G401 (cell line): ENCODE measurements around the gene NR2C2AP. TPM values are rescaled to one million over a fixed set of nuclear protein-coding genes. Genes with fewer than 3 reads are reported as not detected.
A peak's percentile ranks its signal among the peaks of the same experiment; 100 is the strongest.
"Not testable (repeated sequence)": the region's sequence is repeated elsewhere in the genome, so short reads cannot be mapped to it uniquely, and the experiment has no call there.

Experiments
- DNase-seq: peaks from one replicate; pipeline ENCODE4 v3.0.0-alpha.2; 2015; ENCODE audit warnings: low spot score
- in situ Hi-C: cut with HindIII; loops from 2 replicates; pipeline ENCODE4 v1.10.0; 2016; ENCODE audit warnings: low sequenced_read_pairs, mixed read lengths
- total RNA-seq: library from RNA; depleted of rRNA; stranded (reverse); fragments of >200 nt; shearing (Covaris generic); gene quantifications from 2 replicates; pipeline ENCODE4 v1.2.3, GENCODE V29; 2014

NR2C2AP gene
- total RNA-seq, 1 experiment from 2014 or later: 22.2 TPM

- in situ Hi-C loops: loop anchor here (10.0 kb wide), 1 partner anchor 63 kb away; no protein-coding TSS in a partner anchor
Observed at GRCh38 chr19:19192078-19192882, 10.9 kb downstream of the NR2C2AP start, which contains the start of the genes BORCS8 and RFXANK. Gene BORCS8, minus strand, starts transcription at chr19:19192152. Its CDS starts 35 bp downstream, at chr19:19192117. Gene RFXANK, plus strand, starts transcription at chr19:19192258. Its CDS starts 1,689 bp downstream, at chr19:19193947.

GRCh38 chr19:19191768-19192077 is 11.5 kb downstream of the NR2C2AP start:
- in situ Hi-C loops: loop anchor here (10.0 kb wide), 1 partner anchor 63 kb away; no protein-coding TSS in a partner anchor
- DNase-seq: no peak

More at GRCh38 chr19:19192078-19192882, 10.9 kb downstream of the NR2C2AP start, which contains the start of the genes BORCS8 and RFXANK:
- peak; percentile 100 for DNase-seq

DNA sequence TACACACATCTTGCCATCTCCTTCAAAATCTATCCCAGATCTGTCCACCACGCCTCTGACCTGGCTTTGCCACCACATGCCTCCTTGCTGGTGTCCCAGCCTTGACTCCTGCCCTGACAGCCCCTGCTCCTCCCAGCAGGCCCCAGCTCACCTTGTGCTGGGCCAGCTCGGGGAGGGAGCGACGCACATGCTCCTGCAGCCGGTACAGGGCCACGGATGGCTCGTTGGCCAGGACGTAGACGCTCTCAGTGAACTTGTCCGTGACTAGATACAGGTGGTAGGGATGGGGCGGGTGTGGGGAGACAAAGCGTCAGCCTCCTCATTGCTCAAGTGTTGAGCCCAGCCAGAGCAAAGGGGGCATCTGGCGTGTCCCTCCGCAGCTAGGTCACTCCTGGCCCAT is 16.5 kb downstream of the NR2C2AP start:
- in situ Hi-C loops: no loop called here
- DNase-seq: no peak

DNA sequence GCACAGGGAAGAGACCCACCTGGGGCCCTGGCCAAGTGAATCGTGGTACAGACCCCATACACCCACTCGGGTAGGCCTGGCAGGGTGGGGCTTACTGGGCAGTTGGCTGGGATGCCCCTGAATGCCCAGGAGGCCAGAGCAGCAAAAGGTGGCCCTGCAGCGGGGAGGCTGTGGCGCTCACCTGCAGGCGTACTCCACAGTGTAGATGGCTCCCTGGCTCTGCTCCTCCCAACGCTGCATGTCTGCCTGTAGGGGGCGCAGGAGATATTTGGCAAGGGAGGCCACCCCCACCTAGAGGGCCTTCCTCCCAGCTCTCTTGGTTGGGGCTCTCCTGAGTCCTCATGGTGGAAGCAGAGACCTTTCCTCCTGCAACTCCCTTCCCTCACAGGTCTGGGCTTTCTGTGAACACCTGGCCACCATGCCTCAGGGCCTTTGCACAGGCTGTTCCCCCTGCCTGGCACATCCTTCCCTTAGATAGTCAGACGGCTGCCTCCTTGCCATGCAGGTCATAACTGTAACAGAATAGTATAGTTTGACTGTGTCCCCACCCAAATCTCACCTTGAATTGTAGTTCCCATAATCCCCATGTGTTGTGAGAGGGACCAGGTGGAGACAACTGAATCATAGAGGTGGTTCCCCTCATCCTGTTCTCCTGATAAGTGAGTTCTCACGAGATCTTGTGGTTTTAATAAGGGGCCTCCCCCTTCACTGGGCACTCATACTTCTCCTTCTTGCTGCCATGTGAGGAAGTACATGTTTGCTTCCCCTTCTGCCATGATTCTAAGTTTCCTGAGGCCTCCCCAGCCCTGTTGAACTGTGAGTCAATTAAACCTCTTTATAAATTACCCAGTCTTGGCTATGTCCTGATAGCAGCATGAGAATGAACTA is 17.1 kb downstream of the NR2C2AP start:
- in situ Hi-C loops: no loop called here
- DNase-seq: peak; percentile 19

DNA sequence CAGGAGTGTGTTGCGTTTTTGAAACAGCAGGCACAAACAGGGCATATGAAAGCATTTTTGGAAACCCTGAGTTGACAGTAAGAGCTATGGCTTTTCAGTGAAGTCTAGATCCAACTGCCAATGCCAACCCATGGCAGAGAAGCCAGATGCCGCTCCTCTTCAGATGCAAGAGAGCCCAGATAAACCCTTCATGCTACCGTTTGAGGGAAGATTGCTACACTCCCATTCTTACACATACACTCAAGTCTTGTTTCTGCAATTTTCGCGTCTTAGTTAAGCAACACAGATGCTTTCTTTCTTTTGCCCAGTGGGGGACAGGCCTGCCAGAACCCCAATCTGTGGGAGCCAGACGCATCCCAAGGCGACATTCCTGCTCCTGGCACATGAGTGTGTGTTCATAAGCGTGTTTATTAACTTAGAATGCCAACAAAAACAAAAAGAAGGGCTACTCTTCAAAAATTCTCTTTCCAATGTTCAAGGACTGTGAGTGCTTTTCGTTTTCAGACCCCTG is 21.7 kb downstream of the NR2C2AP start:
- DNase-seq: no peak
- in situ Hi-C loops: no loop called here

DNA sequence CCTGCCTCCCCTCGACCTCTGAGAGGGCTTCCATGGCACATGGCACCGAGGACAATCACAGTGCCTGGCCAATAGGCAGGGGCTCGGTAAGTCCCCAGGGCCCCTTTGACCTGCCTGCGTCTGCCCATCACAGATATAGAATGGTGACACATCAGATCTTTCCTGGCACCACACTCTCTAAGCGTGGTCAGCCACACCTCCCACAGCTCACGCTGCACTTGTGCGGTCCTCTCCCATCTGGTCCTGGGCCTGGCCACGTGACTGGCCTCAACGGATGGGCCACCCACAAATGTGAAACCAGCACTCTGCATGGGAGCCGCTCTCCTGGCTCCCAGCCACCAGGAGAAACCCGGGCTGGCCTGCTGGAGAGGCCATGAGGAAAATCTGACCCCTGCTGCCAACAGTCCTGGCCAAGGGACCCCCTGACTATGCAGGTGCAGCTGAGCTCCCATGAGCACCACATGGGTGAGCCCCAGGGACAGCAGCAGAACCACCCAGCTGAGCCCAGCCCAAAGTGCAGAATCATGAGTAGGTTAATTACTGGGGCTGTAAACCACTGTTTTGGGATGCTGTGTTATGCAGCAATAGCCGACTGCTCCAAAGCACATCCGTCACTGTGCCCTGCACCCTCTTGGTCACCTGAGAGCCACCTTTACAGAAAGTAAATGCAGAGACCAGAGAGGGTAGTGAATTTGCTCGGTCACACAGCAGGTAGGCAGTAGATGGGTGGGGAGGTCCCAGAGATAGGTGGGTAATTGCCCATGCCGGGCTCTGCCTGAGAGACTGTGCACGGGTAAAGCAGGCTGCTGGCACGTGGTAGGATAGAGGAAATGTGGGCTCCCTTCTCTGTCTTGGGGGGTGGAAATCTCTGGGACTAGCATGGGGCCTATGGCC is 23.4 kb downstream of the NR2C2AP start:
- in situ Hi-C loops: no loop called here
- no peak for DNase-seq

- no peak for DNase-seq
- in situ Hi-C loops: no loop called here
Observed at GRCh38 chr19:19176950-19177349, 26.3 kb downstream of the NR2C2AP start.

DNA sequence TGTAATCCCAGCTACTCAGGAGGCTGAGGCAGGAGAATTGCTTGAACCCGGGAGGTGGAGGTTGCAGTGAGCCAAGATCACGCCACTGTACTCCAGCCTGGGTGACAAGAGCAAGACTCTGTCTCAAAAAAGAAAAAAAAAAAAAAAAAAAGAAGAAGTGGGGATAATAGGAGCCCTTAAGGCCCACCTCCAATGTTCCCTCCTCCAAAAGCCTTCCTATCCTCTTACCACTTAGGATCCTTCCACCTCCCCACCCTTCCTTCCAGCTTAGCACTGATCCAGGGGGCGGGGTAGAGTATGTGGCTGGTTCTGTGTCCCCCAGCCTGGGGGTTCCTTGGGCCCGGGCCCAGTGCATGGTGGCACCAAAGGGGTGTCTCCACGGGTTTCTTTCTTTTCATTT is 30.0 kb downstream of the NR2C2AP start:
- in situ Hi-C loops, DNase-seq: not testable (repeated sequence)

GRCh38 chr19:19171821-19172532 is 31.2 kb downstream of the NR2C2AP start:
- no peak for DNase-seq
- in situ Hi-C loops: no loop called here

DNA sequence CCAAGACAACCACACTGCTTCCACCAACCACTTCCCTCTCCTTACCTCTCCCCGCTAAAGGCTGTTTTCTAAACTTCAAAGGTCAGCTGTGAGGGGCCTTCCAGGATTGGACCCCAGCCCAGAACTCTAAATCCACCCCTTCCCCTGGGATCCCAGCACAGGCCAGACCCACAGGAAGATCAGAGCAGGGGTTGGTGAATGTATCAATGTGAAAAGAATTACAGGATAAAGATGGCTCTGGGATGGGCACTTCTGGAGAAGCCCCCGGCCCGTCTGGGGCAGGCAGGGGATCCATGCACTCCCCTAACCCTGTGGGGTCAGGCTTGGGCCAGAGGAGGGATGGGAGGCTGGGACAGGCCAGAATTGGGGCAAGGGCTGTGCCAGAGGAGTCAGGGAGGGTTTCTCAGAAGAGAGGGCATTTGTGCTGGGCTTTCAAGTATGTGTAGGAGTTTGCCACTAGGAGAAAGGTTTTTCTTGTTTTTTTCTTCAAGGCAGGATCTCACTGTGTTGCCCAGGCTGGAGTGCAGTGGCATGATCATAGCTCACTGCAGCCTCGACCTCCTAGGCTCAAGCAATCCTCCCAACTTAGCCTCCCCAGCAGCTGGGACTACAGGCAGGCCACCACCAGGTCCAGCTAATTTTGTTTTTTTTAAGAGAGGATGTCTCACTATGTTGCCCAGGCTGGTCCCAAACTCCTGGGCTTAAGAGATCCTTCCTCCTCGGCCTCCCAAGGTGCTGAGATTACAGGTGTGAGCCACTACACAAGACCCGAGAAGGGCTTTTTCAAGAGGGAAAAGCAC is 32.1 kb downstream of the NR2C2AP start:
- DNase-seq: no peak
- in situ Hi-C loops: no loop called here

DNA sequence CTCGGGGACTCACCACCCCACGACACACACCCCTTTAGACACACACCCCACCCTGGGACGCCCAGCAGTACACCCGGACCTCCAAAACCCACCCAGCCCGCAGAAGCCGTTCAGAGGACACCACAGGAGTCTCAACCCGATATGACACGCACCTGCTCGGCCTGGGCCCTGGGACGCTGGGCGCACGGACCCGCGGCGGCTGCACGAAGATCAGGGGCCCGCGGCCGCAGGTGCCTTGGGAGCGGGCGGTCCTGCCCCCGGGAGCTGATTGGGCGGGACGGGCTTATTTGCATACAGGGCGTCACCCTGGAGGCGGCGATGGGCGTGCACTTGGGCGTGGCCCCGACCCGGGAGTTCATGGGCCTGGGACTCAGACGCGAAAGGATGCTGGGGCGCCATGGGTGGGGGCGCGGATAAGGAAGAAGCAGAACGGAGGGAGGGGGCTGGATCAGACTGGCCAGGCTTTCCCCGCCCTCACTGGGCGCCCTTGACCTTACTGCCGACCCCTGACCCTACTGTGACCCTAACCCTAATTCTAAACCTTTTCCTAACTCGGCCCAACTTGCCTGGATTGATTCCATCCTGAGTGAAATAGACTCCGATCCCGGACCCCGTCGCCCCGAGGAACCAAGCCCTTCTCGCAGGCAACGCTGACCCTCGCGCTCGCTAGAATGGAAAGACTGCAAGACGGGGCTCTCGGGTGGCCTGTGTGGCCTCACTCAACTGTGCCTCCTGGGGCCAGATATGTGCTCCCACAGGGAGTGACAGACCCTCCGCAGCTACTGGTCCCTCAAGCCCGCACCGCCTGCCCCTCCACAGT is 33.0 kb downstream of the NR2C2AP start, which contains the start of gene MEF2B:
TSS of gene MEF2B (minus strand) at position 211 of the 820 bp plus-strand sequence. CDS start 19,528 bp downstream, outside the sequence.
- in situ Hi-C loops: no loop called here
- DNase-seq: peak; percentile 25

DNA sequence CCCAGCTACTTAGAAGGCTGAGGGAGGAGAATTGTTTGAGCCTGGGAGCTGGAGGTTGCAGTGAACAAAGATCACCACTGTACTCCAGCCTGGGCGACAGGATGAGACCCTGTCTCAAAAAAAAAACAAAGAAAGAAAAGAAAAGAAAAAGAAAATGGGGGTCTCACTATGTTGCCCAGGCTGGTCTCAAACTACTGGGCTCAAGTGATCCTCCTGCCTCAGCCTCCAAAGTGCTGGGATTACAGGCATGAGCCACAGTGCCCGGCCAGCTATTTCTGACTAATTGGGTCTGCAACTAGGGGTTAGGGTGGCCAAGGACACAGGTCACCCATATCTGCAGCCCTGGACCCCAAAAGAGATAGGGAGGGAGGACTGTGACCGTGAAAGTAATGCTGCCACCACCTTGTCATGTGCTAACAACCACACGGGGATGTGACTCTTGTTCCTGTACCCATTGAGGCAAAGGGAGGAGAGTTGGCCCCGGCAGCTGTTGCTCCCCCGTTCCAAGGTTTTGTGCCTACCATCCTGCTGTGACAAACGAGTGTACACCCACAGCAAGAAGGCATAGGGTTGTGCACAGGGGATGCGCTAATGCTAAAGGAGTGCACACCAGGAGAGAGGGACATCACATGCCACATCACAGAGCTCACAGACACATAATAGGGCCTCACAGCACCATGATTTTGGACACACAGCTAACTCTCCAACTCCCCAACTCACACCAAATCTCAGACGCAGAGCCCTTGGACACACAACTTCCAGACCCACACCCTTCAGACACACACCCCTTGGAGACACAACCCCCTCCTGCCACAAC is 33.8 kb downstream of the NR2C2AP start:
- DNase-seq: no peak
- in situ Hi-C loops: no loop called here

GRCh38 chr19:19167612-19168011 is 35.6 kb downstream of the NR2C2AP start:
- DNase-seq: no peak
- in situ Hi-C loops: no loop called here

- in situ Hi-C loops: no loop called here
- DNase-seq: no peak
Observed at GRCh38 chr19:19165396-19165795, 37.8 kb downstream of the NR2C2AP start.

GRCh38 chr19:19162495-19162894 is 40.7 kb downstream of the NR2C2AP start:
- in situ Hi-C loops: no loop called here
- DNase-seq: no peak
